ENCODE measurements around the gene MXRA7.
A peak's percentile ranks its signal among the peaks of the same experiment; 100 is the strongest.

Gene MXRA7

GRCh38 chr17:76736349-76737081 lies 25.8 kb upstream of the MXRA7 start (continued):
- TF ChIP-seq ZSCAN18 (tag by site-specific recombination; IDR thresholded peaks at IDR 0.05) (no peak), ZBTB48 (tag by site-specific recombination; IDR thresholded peaks at IDR 0.05) (peak; percentile 39; the same call in 1 of the 2 replicates), ZSCAN30 (tag by site-specific recombination; IDR thresholded peaks at IDR 0.05) (peak; percentile 40; the same call in 1 of the 2 replicates), ZNF549 (tag by site-specific recombination; IDR thresholded peaks at IDR 0.05) (no peak), ZBTB6 (tag by site-specific recombination; IDR thresholded peaks at IDR 0.05) (no peak), PRDM4 (tag by site-specific recombination; IDR thresholded peaks at IDR 0.05) (no peak), MYNN (tag by site-specific recombination; IDR thresholded peaks at IDR 0.05; ENCODE audit: borderline replicate concordance) (no peak), ZEB2 (tag by site-specific recombination; IDR thresholded peaks at IDR 0.05) (no peak), ZNF37A (tag by site-specific recombination; IDR thresholded peaks at IDR 0.05) (no peak), CTCF (tag by site-specific recombination; IDR thresholded peaks at IDR 0.05) (peak; percentile 80; the same call in 1 of the 2 replicates), KLF9 (tag by site-specific recombination; IDR thresholded peaks at IDR 0.05; ENCODE audit: low read depth) (peak; percentile 40; the same call in 1 of the 2 replicates), SP2 (tag by site-specific recombination; IDR thresholded peaks at IDR 0.05) (peak; percentile 82), SCRT2 (tag by site-specific recombination; IDR thresholded peaks at IDR 0.05) (no peak), SALL2 (tag by site-specific recombination; IDR thresholded peaks at IDR 0.05; ENCODE audit: borderline replicate concordance) (no peak; the same call in 1 of the 2 replicates), ATF2 (tag by site-specific recombination; IDR thresholded peaks at IDR 0.05; ENCODE audit: low read depth) (no peak), OVOL3 (tag by site-specific recombination; IDR thresholded peaks at IDR 0.05) (no peak), ZNF548 (tag by site-specific recombination; IDR thresholded peaks at IDR 0.05) (no peak), ZNF692 (tag by site-specific recombination; IDR thresholded peaks at IDR 0.05) (no peak), ZNF416 (tag by site-specific recombination; IDR thresholded peaks at IDR 0.05) (no peak), YY2 (tag by site-specific recombination; IDR thresholded peaks at IDR 0.05) (peak; percentile 84)
- TF ChIP-seq, protein P1, sequence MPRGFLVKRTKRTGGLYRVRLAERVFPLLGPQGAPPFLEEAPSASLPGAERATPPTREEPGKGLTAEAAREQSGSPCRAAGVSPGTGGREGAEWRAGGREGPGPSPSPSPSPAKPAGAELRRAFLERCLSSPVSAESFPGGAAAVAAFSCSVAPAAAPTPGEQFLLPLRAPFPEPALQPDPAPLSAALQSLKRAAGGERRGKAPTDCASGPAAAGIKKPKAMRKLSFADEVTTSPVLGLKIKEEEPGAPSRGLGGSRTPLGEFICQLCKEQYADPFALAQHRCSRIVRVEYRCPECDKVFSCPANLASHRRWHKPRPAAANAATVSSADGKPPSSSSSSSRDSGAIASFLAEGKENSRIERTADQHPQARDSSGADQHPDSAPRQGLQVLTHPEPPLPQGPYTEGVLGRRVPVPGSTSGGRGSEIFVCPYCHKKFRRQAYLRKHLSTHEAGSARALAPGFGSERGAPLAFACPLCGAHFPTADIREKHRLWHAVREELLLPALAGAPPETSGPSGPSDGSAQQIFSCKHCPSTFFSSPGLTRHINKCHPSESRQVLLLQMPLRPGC (tag by site-specific recombination; IDR thresholded peaks at IDR 0.05) = no peak
- TF ChIP-seq, protein P2, sequence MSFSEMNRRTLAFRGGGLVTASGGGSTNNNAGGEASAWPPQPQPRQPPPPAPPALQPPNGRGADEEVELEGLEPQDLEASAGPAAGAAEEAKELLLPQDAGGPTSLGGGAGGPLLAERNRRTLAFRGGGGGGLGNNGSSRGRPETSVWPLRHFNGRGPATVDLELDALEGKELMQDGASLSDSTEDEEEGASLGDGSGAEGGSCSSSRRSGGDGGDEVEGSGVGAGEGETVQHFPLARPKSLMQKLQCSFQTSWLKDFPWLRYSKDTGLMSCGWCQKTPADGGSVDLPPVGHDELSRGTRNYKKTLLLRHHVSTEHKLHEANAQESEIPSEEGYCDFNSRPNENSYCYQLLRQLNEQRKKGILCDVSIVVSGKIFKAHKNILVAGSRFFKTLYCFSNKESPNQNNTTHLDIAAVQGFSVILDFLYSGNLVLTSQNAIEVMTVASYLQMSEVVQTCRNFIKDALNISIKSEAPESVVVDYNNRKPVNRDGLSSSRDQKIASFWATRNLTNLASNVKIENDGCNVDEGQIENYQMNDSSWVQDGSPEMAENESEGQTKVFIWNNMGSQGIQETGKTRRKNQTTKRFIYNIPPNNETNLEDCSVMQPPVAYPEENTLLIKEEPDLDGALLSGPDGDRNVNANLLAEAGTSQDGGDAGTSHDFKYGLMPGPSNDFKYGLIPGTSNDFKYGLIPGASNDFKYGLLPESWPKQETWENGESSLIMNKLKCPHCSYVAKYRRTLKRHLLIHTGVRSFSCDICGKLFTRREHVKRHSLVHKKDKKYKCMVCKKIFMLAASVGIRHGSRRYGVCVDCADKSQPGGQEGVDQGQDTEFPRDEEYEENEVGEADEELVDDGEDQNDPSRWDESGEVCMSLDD (tag by site-specific recombination; IDR thresholded peaks at IDR 0.05) = peak; percentile 45; the same call in 1 of the 2 replicates
- TF ChIP-seq, protein P3, sequence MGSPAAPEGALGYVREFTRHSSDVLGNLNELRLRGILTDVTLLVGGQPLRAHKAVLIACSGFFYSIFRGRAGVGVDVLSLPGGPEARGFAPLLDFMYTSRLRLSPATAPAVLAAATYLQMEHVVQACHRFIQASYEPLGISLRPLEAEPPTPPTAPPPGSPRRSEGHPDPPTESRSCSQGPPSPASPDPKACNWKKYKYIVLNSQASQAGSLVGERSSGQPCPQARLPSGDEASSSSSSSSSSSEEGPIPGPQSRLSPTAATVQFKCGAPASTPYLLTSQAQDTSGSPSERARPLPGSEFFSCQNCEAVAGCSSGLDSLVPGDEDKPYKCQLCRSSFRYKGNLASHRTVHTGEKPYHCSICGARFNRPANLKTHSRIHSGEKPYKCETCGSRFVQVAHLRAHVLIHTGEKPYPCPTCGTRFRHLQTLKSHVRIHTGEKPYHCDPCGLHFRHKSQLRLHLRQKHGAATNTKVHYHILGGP (tag by site-specific recombination; IDR thresholded peaks at IDR 0.05) = no peak

Data from HEK293 (cell line).